Measurements from ENCODE around the gene ARHGAP19. TPM values are rescaled to one million over a fixed set of nuclear protein-coding genes. Genes with fewer than 3 reads are reported as not detected.

Gene ARHGAP19
- total RNA-seq, 1 experiment from 2014 or later = 28.9 TPM

DNA sequence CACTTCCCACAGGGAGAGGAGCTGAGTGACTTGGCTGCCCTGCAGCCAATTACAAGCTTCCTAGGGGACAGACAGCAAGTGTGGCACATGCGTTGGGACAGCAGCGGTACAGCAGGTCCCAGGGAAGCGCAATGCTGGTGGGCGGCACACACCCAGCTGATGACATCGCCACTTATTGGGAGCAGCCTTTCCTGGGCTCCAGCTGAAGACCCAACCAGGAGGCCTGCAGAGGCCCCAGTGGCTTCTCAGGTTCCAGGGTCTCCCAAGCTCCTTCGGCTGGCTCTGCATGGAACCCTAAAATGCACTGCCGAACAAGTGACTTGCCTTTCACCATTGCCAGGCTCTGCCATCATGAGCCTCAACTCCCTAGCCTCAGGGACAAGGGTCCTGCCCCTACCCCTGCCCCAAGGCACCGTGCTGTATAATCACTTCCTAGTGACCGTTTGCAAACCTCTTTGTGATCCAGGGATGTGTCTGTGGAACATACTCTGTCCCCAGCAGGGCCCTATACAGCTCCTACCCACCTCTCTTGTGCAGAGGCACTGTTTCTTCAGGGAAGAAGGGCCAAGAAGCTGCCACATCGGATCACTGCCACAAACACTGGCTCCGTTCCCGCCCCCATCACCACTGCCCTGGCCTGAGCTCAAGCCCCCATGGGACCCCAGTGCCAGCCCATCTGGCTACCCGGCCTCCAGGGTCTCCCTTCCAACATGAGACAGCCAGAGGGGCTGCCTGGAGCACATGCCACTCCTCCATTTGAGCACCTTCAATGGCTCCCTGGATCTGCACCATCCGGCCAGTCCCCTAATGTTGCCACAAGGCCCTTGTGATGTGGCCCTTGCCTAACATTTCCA, 87.4 kb downstream of the ARHGAP19 start:
- Histone ChIP-seq H3K4me3 (ENCODE audit: low read depth in 2 of 2, low read length in 2 of 2) (no peak overlapping the region), H3K27me3 (ENCODE audit: control insufficient read depth, insufficient read depth, low read length) (no peaks in the 10 kb centered on the region), H3K4me1 (ENCODE audit: control insufficient read depth, insufficient read depth, low read length) (peaks cover 4% of the 10 kb centered on the region; the same call in 1 of the 2 replicates), H3K9me3 (ENCODE audit: control insufficient read depth, insufficient read depth, low read depth, low read length) (no peaks in the 10 kb centered on the region), H3K27ac (ENCODE audit: low read length) (no peak overlapping the region), H3K36me3 (ENCODE audit: control insufficient read depth, insufficient read depth, low read length) (no peaks in the 10 kb centered on the region)
- DNase-seq (ENCODE audit: low read depth, low spot score) = no peak
- BruUV-seq (replicated peaks) = no TSS peak
- intact Hi-C loops (cut with micrococcal nuclease; ENCODE audit: unreplicated experiment) = no loop called here
- CTCF ChIA-PET = interaction anchor here (0.6 to 1.2 kb wide), 3 partner anchors 132 to 182 kb away, joined by 3 to 11 read pairs (median 6); no protein-coding TSS in a partner anchor
- no peak for TF ChIP-seq SIN3A (IDR thresholded peaks at IDR 0.05; ENCODE audit: borderline replicate concordance, insufficient read depth, low read depth, low read length)
- no peak for TF ChIP-seq POLR2AphosphoS5 (IDR thresholded peaks at IDR 0.05; ENCODE audit: low read depth, low read length)
- TF ChIP-seq, protein P1, sequence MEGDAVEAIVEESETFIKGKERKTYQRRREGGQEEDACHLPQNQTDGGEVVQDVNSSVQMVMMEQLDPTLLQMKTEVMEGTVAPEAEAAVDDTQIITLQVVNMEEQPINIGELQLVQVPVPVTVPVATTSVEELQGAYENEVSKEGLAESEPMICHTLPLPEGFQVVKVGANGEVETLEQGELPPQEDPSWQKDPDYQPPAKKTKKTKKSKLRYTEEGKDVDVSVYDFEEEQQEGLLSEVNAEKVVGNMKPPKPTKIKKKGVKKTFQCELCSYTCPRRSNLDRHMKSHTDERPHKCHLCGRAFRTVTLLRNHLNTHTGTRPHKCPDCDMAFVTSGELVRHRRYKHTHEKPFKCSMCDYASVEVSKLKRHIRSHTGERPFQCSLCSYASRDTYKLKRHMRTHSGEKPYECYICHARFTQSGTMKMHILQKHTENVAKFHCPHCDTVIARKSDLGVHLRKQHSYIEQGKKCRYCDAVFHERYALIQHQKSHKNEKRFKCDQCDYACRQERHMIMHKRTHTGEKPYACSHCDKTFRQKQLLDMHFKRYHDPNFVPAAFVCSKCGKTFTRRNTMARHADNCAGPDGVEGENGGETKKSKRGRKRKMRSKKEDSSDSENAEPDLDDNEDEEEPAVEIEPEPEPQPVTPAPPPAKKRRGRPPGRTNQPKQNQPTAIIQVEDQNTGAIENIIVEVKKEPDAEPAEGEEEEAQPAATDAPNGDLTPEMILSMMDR (IDR thresholded peaks at IDR 0.05) = no peak
- TF ChIP-seq, protein P2, sequence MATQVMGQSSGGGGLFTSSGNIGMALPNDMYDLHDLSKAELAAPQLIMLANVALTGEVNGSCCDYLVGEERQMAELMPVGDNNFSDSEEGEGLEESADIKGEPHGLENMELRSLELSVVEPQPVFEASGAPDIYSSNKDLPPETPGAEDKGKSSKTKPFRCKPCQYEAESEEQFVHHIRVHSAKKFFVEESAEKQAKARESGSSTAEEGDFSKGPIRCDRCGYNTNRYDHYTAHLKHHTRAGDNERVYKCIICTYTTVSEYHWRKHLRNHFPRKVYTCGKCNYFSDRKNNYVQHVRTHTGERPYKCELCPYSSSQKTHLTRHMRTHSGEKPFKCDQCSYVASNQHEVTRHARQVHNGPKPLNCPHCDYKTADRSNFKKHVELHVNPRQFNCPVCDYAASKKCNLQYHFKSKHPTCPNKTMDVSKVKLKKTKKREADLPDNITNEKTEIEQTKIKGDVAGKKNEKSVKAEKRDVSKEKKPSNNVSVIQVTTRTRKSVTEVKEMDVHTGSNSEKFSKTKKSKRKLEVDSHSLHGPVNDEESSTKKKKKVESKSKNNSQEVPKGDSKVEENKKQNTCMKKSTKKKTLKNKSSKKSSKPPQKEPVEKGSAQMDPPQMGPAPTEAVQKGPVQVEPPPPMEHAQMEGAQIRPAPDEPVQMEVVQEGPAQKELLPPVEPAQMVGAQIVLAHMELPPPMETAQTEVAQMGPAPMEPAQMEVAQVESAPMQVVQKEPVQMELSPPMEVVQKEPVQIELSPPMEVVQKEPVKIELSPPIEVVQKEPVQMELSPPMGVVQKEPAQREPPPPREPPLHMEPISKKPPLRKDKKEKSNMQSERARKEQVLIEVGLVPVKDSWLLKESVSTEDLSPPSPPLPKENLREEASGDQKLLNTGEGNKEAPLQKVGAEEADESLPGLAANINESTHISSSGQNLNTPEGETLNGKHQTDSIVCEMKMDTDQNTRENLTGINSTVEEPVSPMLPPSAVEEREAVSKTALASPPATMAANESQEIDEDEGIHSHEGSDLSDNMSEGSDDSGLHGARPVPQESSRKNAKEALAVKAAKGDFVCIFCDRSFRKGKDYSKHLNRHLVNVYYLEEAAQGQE (IDR thresholded peaks at IDR 0.05; ENCODE audit: insufficient read depth in 1 of 2, low read depth in 2 of 2, low read length in 1 of 2) = no peak
- TF ChIP-seq TCF7L2 (IDR thresholded peaks at IDR 0.05; ENCODE audit: low read depth, low read length) = no peak
- no peak for ATAC-seq
- POLR2A ChIA-PET = no interaction called here
- in situ Hi-C loops (cut with HindIII; ENCODE audit: low pct_unique_long_range_greater_than_20kb, low sequenced_read_pairs) = no loop called here

DNA sequence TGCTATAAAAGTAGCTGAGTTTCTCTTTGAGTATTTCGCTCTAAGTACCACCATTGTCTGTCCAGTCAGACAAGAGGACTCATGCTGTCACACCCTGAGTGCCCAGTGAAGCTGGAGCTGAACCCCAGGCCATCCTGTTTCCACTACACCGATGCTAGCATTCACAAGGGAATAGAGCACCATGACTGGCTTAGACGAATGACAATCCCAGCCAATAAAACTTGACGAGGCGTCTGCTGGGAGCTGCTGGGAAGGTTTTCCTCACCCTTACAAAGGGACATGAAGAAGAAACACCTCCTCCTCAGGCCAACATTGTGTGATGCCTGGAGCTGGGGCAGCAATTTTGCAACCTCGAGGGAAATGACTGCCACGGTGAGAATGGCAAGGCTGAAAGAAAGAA, 89.2 kb downstream of the ARHGAP19 start:
- H3K27me3 ChIP-seq (ENCODE audit: control insufficient read depth, insufficient read depth, low read length) = no peaks in the 10 kb centered on the region
- BruUV-seq (replicated peaks) = no TSS peak
- intact Hi-C loops (cut with micrococcal nuclease; ENCODE audit: unreplicated experiment) (no loop called here), in situ Hi-C loops (cut with HindIII; ENCODE audit: low pct_unique_long_range_greater_than_20kb, low sequenced_read_pairs) (no loop called here)
- H3K36me3 ChIP-seq (ENCODE audit: control insufficient read depth, insufficient read depth, low read length) = no peaks in the 10 kb centered on the region
- no peaks in the 10 kb centered on the region for H3K9me3 ChIP-seq (ENCODE audit: control insufficient read depth, insufficient read depth, low read depth, low read length)
- H3K4me1 ChIP-seq (ENCODE audit: control insufficient read depth, insufficient read depth, low read length) = peaks cover 8% of the 10 kb centered on the region; the same call in 1 of the 2 replicates
- POLR2A ChIA-PET = interaction anchor here (0.6 kb wide), 1 partner anchor 15 kb away, joined by 11 read pairs; no protein-coding TSS in a partner anchor
- ATAC-seq = no peak
- no peak for DNase-seq (ENCODE audit: low read depth, low spot score)
- CTCF ChIA-PET = no interaction called here
- TF ChIP-seq POLR2AphosphoS5 (IDR thresholded peaks at IDR 0.05; ENCODE audit: low read depth, low read length) (no peak), TCF7L2 (IDR thresholded peaks at IDR 0.05; ENCODE audit: low read depth, low read length) (no peak), SIN3A (IDR thresholded peaks at IDR 0.05; ENCODE audit: borderline replicate concordance, insufficient read depth, low read depth, low read length) (no peak)
- TF ChIP-seq, protein P2 (IDR thresholded peaks at IDR 0.05; ENCODE audit: insufficient read depth in 1 of 2, low read depth in 2 of 2, low read length in 1 of 2) = no peak
- TF ChIP-seq, protein P1 (IDR thresholded peaks at IDR 0.05) = no peak
- H3K4me3 ChIP-seq (ENCODE audit: low read depth in 2 of 2, low read length in 2 of 2) = no peak overlapping the region
- H3K27ac ChIP-seq (ENCODE audit: low read length) = no peak overlapping the region

Measured in Panc1 (cell line).